Skeletal muscle tissue (tissue), 4 donors: ENCODE measurements around the gene C1QB. TPM values are rescaled to one million over a fixed set of nuclear protein-coding genes. Genes with fewer than 3 reads are reported as not detected.
"Not testable (repeated sequence)": the region's sequence is repeated elsewhere in the genome, so short reads cannot be mapped to it uniquely, and the experiment has no call there.

Experiments used
- H3K27ac ChIP-seq: one replicate; pipeline ENCODE4 v1.7.0; 2013; ENCODE audit warnings: mild to moderate bottlenecking, low read depth, low read length, inconsistent platforms
- H3K27me3 ChIP-seq, 3 donors: one replicate each; pipeline ENCODE4 v1.7.0; 2013; ENCODE audit warnings: low read length in 3 of 3; ENCODE audit not compliant: control insufficient read depth in 3 of 3, insufficient read depth in 3 of 3
- H3K36me3 ChIP-seq, 3 donors: one replicate each; pipeline ENCODE4 v1.7.0; 2013; ENCODE audit warnings: low read length in 3 of 3; ENCODE audit not compliant: control insufficient read depth in 3 of 3, insufficient read depth in 3 of 3
- H3K4me1 ChIP-seq, 3 donors: one replicate each; pipeline ENCODE4 v1.7.0; 2013; ENCODE audit warnings: low read length in 3 of 3, mild to moderate bottlenecking in 3 of 3; ENCODE audit not compliant: control insufficient read depth in 3 of 3, insufficient read depth in 3 of 3
- H3K4me3 ChIP-seq, 3 donors: one replicate each; pipeline ENCODE4 v1.7.0; 2013; ENCODE audit warnings: low read length in 3 of 3
- H3K9ac ChIP-seq, 3 donors: one replicate each; pipeline ENCODE4 v1.7.0; 2013; ENCODE audit warnings: low read length in 3 of 3, mild to moderate bottlenecking in 3 of 3, moderate library complexity in 2 of 3, low read depth in 1 of 3
- H3K9me3 ChIP-seq, 3 donors: one replicate each; pipeline ENCODE4 v1.7.0; 2013; ENCODE audit warnings: low read length in 3 of 3; ENCODE audit not compliant: control insufficient read depth in 3 of 3
- total RNA-seq: library from RNA; depleted of rRNA; stranded (reverse); fragments of >200 nt; gene quantifications from one replicate; pipeline ENCODE4 v1.2.3, GENCODE V29; 2014
- donor health status: Osteomylitis.

Gene C1QB
- total RNA-seq, 1 donor from 2014 or later = 18.3 TPM

DNA sequence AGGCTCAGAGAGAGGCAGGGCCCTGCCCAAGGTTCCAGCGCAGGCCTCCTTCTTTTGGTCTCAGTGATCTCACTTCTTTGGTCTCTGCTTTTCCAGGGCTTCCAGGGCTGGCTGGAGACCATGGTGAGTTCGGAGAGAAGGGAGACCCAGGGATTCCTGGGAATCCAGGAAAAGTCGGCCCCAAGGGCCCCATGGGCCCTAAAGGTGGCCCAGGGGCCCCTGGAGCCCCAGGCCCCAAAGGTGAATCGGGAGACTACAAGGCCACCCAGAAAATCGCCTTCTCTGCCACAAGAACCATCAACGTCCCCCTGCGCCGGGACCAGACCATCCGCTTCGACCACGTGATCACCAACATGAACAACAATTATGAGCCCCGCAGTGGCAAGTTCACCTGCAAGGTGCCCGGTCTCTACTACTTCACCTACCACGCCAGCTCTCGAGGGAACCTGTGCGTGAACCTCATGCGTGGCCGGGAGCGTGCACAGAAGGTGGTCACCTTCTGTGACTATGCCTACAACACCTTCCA lies 7.7 kb downstream of the C1QB start:
- Histone ChIP-seq H3K27ac (no peak overlapping the region), H3K9me3 (no peaks in the 10 kb centered on the region), H3K4me3 (no peak overlapping the region), H3K9ac (no peak overlapping the region), H3K27me3 (peaks cover 9 to 37% (median 27%) of the 10 kb centered on the region in 3 donors), H3K4me1 (no peaks in the 10 kb centered on the region), H3K36me3 (no peaks in the 10 kb centered on the region)

DNA sequence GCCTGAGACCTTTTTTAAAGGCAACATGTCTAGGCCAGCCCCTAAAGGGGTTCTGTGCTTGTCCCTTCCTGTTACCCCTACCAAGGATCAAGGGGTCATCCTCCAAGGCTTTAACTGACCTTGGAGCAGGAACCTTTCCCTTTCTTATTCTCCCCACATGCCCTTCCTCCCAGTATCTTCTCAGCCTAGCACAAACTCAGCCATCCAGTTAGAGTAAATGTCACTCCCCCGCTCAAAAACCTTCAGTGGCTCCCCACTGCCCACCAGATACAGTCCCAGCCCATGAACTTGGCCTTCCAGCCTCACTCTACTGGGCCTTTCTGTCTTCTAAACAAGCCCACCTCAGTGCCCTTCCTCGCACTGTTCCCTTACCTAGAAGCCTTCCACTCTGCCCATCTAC lies 8.8 kb downstream of the C1QB start:
- Histone ChIP-seq H3K36me3 (no peaks in the 10 kb centered on the region), H3K9ac (no peak overlapping the region), H3K27me3 (peaks cover 9 to 37% (median 25%) of the 10 kb centered on the region in 3 donors), H3K4me1 (no peaks in the 10 kb centered on the region), H3K4me3 (no peak overlapping the region), H3K9me3 (no peaks in the 10 kb centered on the region), H3K27ac (no peak overlapping the region)

DNA sequence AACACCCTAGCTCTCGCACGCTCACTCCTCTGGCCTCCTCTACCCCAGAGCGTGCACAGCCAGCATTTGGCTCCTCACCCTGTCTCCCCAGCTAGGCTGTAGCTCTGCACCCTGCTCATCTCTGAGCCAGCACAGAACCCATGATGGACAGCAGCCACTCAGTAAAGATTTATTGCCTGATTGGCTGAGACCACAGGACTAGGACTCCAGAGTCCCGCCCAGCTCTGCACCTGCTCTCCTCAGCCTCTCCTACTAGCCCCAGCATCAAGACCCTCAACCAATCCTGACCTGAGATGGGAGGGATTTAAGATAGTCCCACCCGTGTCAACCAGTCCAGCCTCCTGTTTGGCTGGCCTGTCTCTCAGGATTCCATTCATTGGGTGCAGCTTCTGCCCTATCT lies 9.3 kb downstream of the C1QB start:
- H3K27me3 ChIP-seq = peaks cover 9 to 39% (median 28%) of the 10 kb centered on the region in 3 donors

DNA sequence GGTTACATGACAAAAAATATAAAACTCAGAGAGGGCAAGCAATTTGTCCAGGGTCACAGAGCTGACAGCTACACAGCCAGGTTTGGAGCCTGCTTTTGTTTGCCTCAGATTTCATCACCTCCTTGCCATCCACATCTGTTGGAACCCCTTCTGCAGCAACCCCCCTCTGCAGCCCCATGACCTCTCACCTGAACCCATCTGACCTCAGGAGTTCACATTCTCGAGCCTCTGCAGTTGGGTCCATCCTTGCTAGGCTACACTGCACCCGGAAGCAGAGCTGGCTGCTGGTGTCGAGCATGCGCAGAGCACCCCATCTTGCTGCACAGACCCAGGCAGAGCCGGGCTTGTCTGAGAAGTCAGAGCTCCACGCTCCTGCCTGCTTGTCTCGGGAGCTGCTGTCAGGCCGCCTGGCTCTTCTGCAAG lies 10.0 kb downstream of the C1QB start:
- H3K9ac ChIP-seq = no peak overlapping the region
- no peaks in the 10 kb centered on the region for H3K4me1 ChIP-seq
- H3K4me3 ChIP-seq = no peak overlapping the region
- no peaks in the 10 kb centered on the region for H3K9me3 ChIP-seq
- H3K27ac ChIP-seq = no peak overlapping the region
- peaks cover 9 to 36% (median 33%) of the 10 kb centered on the region in 3 donors for H3K27me3 ChIP-seq
- H3K36me3 ChIP-seq = no peaks in the 10 kb centered on the region

More for the DNA sequence above, 9.3 kb downstream of the C1QB start:
- H3K9ac ChIP-seq = no peak overlapping the region
- no peak overlapping the region for H3K27ac ChIP-seq
- H3K36me3 ChIP-seq = no peaks in the 10 kb centered on the region
- H3K4me1 ChIP-seq = no peaks in the 10 kb centered on the region
- no peaks in the 10 kb centered on the region for H3K9me3 ChIP-seq
- no peak overlapping the region for H3K4me3 ChIP-seq

DNA sequence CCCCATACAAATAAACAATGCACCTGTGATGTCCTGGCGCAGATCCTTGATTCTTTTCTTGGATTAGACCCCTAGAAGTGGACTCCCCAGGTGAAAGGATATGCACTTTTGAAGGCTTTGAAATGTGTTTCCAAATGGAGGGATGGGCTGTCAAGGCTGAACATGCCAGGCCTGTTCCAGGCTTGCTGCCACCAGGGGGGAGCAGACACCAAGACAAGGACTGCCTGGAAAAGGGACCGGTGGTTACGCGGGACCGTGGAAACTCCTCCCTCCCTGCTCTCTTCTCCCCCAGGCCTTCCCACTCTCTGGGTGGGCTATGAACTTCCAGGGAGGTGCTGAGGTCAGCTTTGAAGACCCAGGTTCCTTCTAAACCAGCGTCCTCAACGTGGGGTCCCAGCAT lies 12.7 kb downstream of the C1QB start:
- H3K27ac ChIP-seq = no peak overlapping the region
- no peak overlapping the region for H3K9ac ChIP-seq
- H3K36me3 ChIP-seq = no peaks in the 10 kb centered on the region
- H3K4me3 ChIP-seq = no peak overlapping the region
- peaks cover 6 to 42% (median 42%) of the 10 kb centered on the region in 3 donors for H3K27me3 ChIP-seq
- H3K9me3 ChIP-seq = no peaks in the 10 kb centered on the region
- no peaks in the 10 kb centered on the region for H3K4me1 ChIP-seq

DNA sequence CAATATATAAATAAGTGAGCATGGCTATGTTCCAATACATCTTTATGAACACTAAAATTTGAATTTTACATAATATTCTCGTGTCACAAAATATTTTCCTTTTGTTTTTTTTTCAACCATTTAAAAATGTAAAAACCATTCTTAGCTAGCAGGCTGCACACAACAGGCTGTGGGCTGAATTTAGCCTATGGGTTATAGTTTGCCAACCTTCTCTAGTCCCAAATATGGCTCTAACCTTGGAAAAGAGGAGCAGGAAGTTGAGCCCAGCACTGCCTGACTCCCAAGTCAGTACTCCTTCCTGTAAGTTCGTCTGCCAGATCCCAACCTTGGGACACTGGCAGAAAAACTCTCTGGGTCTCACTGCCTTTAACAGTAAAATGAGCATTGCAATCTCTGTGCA lies 13.4 kb downstream of the C1QB start:
- peaks cover 13 to 48% (median 43%) of the 10 kb centered on the region in 3 donors for H3K27me3 ChIP-seq
- H3K4me3 ChIP-seq = no peak overlapping the region

DNA sequence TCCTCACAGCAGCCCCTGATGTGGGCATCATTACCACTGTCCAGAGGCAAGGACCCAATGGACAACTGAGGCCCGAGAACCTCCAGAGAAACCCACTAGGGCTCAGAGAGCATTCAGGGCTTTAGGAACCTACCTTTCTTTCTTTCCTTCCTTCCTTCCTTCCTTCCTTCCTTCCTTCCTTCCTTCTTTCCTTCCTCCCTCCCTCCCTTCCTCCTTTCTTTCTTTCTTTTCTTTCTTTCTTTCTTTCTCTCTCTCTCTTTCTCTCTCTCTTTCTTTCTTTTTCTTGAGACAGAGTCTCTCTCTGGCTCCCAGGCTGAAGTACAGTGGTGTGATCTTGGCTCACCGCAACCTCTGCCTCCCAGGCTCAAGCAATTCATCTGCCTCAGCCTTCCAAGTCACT lies 15.8 kb downstream of the C1QB start:
- H3K9ac ChIP-seq, H3K9me3 ChIP-seq, H3K27ac ChIP-seq, H3K4me3 ChIP-seq, H3K4me1 ChIP-seq, H3K36me3 ChIP-seq: not testable (repeated sequence)
- peaks cover 30 to 68% (median 61%) of the 10 kb centered on the region in 3 donors for H3K27me3 ChIP-seq

More for the DNA sequence above, 13.4 kb downstream of the C1QB start:
- Histone ChIP-seq H3K27ac (no peak overlapping the region), H3K9me3 (no peaks in the 10 kb centered on the region), H3K9ac (no peak overlapping the region), H3K36me3 (no peaks in the 10 kb centered on the region), H3K4me1 (no peaks in the 10 kb centered on the region)

DNA sequence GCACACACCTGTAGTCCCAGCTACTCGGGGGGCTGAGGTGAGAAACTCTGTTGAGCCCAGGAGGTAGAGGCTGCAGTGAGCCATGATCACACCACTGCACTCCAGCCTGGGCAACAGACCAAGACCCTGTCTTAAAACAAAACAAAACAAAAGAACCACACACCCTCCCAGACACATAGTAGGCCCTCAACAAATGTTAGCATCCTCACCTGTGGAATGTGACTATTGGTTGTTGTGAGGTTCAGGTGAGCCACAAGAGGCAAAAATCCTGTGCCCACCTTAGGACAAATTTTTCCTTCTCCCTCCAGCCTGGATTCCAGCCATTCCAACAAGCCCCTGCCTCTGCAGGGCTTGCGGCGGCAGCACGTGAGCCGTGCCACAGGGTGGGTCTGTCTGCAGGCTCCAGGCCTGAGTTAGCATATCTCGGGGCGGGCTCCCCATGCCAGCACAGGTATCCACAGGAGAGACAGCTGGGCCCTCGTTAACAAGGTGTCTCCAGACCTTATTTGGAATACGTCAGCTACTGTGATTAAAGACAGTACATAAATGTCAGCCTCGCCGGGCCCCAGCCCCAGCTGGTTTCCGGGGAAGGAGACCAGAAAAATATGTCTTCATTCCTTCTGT lies 17.4 kb downstream of the C1QB start:
- Histone ChIP-seq H3K4me3 (no peak overlapping the region), H3K4me1 (no peaks in the 10 kb centered on the region), H3K36me3 (no peaks in the 10 kb centered on the region), H3K9ac (no peak overlapping the region), H3K9me3 (no peaks in the 10 kb centered on the region), H3K27me3 (peaks cover 42 to 72% (median 64%) of the 10 kb centered on the region in 3 donors), H3K27ac (no peak overlapping the region)

DNA sequence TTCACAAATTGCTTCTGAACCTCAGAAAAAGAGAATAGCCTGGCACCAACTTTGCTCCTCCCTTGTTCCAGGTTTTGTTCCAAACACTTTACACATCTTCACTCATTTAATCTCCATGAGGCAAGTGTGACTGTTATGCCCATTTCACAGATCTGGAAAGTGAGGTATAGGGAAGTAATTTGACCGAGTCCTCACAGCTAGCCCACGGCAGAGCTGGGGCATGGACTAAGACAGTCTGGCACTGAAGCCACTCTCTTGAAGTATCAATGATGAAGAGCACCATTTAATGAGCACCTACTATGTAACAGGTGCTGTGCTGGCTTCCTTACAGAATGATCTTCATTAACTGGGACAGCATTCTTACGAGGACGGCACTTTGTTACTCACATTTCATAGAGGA lies 19.0 kb downstream of the C1QB start:
- Histone ChIP-seq H3K4me1 (no peaks in the 10 kb centered on the region), H3K9ac (no peak overlapping the region), H3K27ac (no peak overlapping the region), H3K4me3 (no peak overlapping the region), H3K9me3 (no peaks in the 10 kb centered on the region), H3K36me3 (no peaks in the 10 kb centered on the region), H3K27me3 (peaks cover 42 to 64% (median 63%) of the 10 kb centered on the region in 3 donors)

DNA sequence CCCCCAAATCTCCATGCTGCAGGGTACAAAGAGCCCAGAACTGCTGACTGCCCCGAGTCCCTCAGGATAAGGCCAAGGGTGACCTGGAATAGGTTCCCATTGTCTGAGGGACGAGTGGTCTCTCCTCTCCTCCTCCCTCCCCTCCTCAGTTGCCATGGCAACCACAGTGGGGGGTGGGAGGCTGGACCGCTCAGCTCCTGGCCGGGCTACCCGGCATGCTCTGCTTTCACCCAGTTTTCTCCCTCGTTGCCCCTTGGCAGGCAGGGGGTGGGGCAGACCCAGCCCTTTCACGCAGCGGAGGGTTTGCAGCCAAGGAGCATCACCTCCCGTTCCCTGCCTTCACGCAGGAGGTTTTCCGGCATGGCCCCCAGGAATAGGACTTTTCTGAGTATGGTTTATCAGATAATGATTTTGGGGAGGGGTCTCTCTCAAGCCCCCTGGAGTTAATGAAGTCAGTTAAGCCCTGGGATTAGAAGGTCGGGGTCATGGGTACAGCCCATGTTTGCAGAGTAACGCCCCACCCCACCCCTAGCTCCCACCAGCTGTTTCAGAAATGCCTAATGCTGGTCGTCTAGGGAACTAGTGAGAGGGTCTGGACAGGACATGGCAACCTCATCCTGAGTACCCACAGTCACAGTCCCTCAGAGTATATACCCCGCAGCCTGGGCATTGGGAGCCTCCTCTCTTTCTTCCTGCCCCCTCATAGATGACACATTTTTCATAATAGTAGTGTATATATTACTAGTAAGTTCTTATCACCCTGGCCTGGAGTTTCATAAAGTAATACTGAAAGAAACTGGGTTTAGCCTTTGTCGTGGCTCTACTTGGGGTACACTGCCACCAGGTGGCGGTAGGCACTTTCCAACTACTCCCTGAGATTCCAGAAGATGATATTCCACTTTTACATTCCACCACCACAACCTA lies 20.7 kb downstream of the C1QB start:
- no peak overlapping the region for H3K9ac ChIP-seq
- H3K27ac ChIP-seq = no peak overlapping the region
- H3K4me3 ChIP-seq = no peak overlapping the region
- no peaks in the 10 kb centered on the region for H3K9me3 ChIP-seq
- peaks cover 53 to 70% (median 58%) of the 10 kb centered on the region in 3 donors for H3K27me3 ChIP-seq
- H3K4me1 ChIP-seq = no peaks in the 10 kb centered on the region
- no peaks in the 10 kb centered on the region for H3K36me3 ChIP-seq
